ENCODE results near the gene AP1B1. TPM values are rescaled to one million over a fixed set of nuclear protein-coding genes. Genes with fewer than 3 reads are reported as not detected.
"Not testable (repeated sequence)": the region's sequence is repeated elsewhere in the genome, so short reads cannot be mapped to it uniquely, and the experiment has no call there.

Gene AP1B1
- total and polyA plus RNA-seq, 2 of the 4 experiments (the other 2 are of a cell fraction) = 55.7 to 70.8 TPM

- H3K56ac ChIP-seq (ENCODE audit: extremely low read depth, insufficient read depth, low read length) = no peak overlapping the region
- POLR2A ChIA-PET (ENCODE audit: unreplicated experiment) = no interaction called here
Observed at GRCh38 chr22:29345932-29346331, 42.4 kb downstream of the AP1B1 start.

GRCh38 chr22:29344889-29345288 lies 43.5 kb downstream of the AP1B1 start:
- H3K9me1 ChIP-seq (ENCODE audit: insufficient read depth, low read length); H3K56ac ChIP-seq (ENCODE audit: extremely low read depth, insufficient read depth, low read length); H3K9me3 ChIP-seq (ENCODE audit: control insufficient read depth, insufficient read depth, low read length); H3K79me1 ChIP-seq (ENCODE audit: low read depth in 1 of 2, low read length in 2 of 2); H3K4ac ChIP-seq (ENCODE audit: low read depth, low read length); H2BK120ac ChIP-seq (ENCODE audit: low read depth, low read length); in situ Hi-C loops (cut with MboI; ENCODE audit: low sequenced_read_pairs); H3K23ac ChIP-seq (ENCODE audit: low read depth, low read length); H4K91ac ChIP-seq (ENCODE audit: insufficient read depth, low read depth, low read length); H2AK9ac ChIP-seq (replicated peaks; ENCODE audit: low read depth, low read length, poor library complexity); POLR2A ChIA-PET (ENCODE audit: unreplicated experiment); H3K4me2 ChIP-seq (ENCODE audit: low read depth, low read length); H2AK5ac ChIP-seq (ENCODE audit: low read depth, low read length); DNase-seq; H3K27ac ChIP-seq (ENCODE audit: insufficient read depth, low read length); dilution Hi-C loops (cut with HindIII; ENCODE audit: low sequenced_read_pairs, unreplicated experiment); H2AFZ ChIP-seq (replicated peaks; ENCODE audit: low read length, poor library complexity); H2BK20ac ChIP-seq (ENCODE audit: low read depth, low read length); H2BK5ac ChIP-seq (ENCODE audit: low read depth, low read length, poor library complexity, severe bottlenecking); H3K4me1 ChIP-seq (ENCODE audit: control insufficient read depth, insufficient read depth, low read length); H4K5ac ChIP-seq (ENCODE audit: low read depth, low read length); H3K18ac ChIP-seq (ENCODE audit: low read depth, low read length); intact Hi-C loops (cut with micrococcal nuclease); H3K4me3 ChIP-seq (ENCODE audit: insufficient read depth, low read depth, low read length); H3K27me3 ChIP-seq (ENCODE audit: control insufficient read depth, insufficient read depth, low read length); H4K8ac ChIP-seq (ENCODE audit: low read depth in 2 of 2, low read length in 2 of 2); H3K9ac ChIP-seq (ENCODE audit: low read depth, low read length); H3K14ac ChIP-seq (replicated peaks; ENCODE audit: low read depth, low read length); BruUV-seq (replicated peaks); H2BK15ac ChIP-seq (ENCODE audit: low read depth, low read length); ATAC-seq (ENCODE audit: low read depth): not testable (repeated sequence)
- CTCF ChIA-PET = interaction anchor here (0.6 kb wide), 1 partner anchor 69 kb away, joined by 4 read pairs; no protein-coding TSS in a partner anchor
- peaks cover 11% of the 10 kb centered on the region; the same call in 1 of the 2 replicates for H4K20me1 ChIP-seq (ENCODE audit: insufficient read depth, low read length)
- WGBS, 2 experiments (ENCODE audit: extremely low coverage in 2 of 2, insufficient read length in 1 of 2) = 100% methylated on average over 1 of the region's 5 CpGs; no CpG with 5 or more reads in 1 of the 2 experiments
- peaks cover 50% of the 10 kb centered on the region for H3K36me3 ChIP-seq (ENCODE audit: control insufficient read depth, insufficient read depth, low read length)

More at GRCh38 chr22:29345932-29346331, 42.4 kb downstream of the AP1B1 start:
- H3K9me3 ChIP-seq (ENCODE audit: control insufficient read depth, insufficient read depth, low read length) = no peaks in the 10 kb centered on the region
- no peak overlapping the region for H2BK120ac ChIP-seq (ENCODE audit: low read depth, low read length)
- H3K4ac ChIP-seq (ENCODE audit: low read depth, low read length) = no peak overlapping the region
- peak overlapping the region; percentile 59 for H2AK9ac ChIP-seq (replicated peaks; ENCODE audit: low read depth, low read length, poor library complexity)
- no peaks in the 10 kb centered on the region for H3K9me1 ChIP-seq (ENCODE audit: insufficient read depth, low read length)
- no peak overlapping the region for H3K4me2 ChIP-seq (ENCODE audit: low read depth, low read length)
- no peak overlapping the region for H2BK15ac ChIP-seq (ENCODE audit: low read depth, low read length)
- no peak overlapping the region for H3K14ac ChIP-seq (replicated peaks; ENCODE audit: low read depth, low read length)
- ATAC-seq (ENCODE audit: low read depth) (no peak), DNase-seq (peak; percentile 4)
- H3K27ac ChIP-seq (ENCODE audit: insufficient read depth, low read length) = no peak overlapping the region
- H3K4me1 ChIP-seq (ENCODE audit: control insufficient read depth, insufficient read depth, low read length) = no peaks in the 10 kb centered on the region
- H4K8ac ChIP-seq (ENCODE audit: low read depth in 2 of 2, low read length in 2 of 2) = no peak overlapping the region
- dilution Hi-C loops (cut with HindIII; ENCODE audit: low sequenced_read_pairs, unreplicated experiment) (no loop called here), intact Hi-C loops (cut with micrococcal nuclease) (no loop called here), in situ Hi-C loops (cut with MboI; ENCODE audit: low sequenced_read_pairs) (no loop called here)
- no peak for TF ChIP-seq RFX5 (IDR thresholded peaks at IDR 0.05; ENCODE audit: low read depth, low read length)
- no peak for TF ChIP-seq USF2 (IDR thresholded peaks at IDR 0.05; ENCODE audit: low read depth, low read length)
- no peak for TF ChIP-seq SMC3 (IDR thresholded peaks at IDR 0.05; ENCODE audit: low read depth, low read length)
- TF ChIP-seq CHD1 (IDR thresholded peaks at IDR 0.05; ENCODE audit: low read depth, low read length) = no peak
- H3K79me1 ChIP-seq (ENCODE audit: low read depth in 1 of 2, low read length in 2 of 2) = no peaks in the 10 kb centered on the region
- peaks cover 11% of the 10 kb centered on the region; the same call in 1 of the 2 replicates for H4K20me1 ChIP-seq (ENCODE audit: insufficient read depth, low read length)
- no peak overlapping the region for H3K18ac ChIP-seq (ENCODE audit: low read depth, low read length)
- no peak overlapping the region for H3K23ac ChIP-seq (ENCODE audit: low read depth, low read length)
- H3K4me3 ChIP-seq (ENCODE audit: insufficient read depth, low read depth, low read length) = no peak overlapping the region
- peaks cover 54% of the 10 kb centered on the region for H3K36me3 ChIP-seq (ENCODE audit: control insufficient read depth, insufficient read depth, low read length)
- no peak overlapping the region for H4K91ac ChIP-seq (ENCODE audit: insufficient read depth, low read depth, low read length)
- CTCF ChIA-PET = no interaction called here
- H4K5ac ChIP-seq (ENCODE audit: low read depth, low read length) = no peak overlapping the region
- no peak overlapping the region for H2AK5ac ChIP-seq (ENCODE audit: low read depth, low read length)
- no peak overlapping the region for H2AFZ ChIP-seq (replicated peaks; ENCODE audit: low read length, poor library complexity)
- no peaks in the 10 kb centered on the region for H3K27me3 ChIP-seq (ENCODE audit: control insufficient read depth, insufficient read depth, low read length)
- BruUV-seq (replicated peaks) = no TSS peak
- H2BK20ac ChIP-seq (ENCODE audit: low read depth, low read length) = no peak overlapping the region
- no peak overlapping the region for H2BK5ac ChIP-seq (ENCODE audit: low read depth, low read length, poor library complexity, severe bottlenecking)
- no peak overlapping the region for H3K9ac ChIP-seq (ENCODE audit: low read depth, low read length)

All from IMR-90 (cell line).